ENCODE results near the gene ALKBH4. TPM values are rescaled to one million over a fixed set of nuclear protein-coding genes. Genes with fewer than 3 reads are reported as not detected.
"Not testable (repeated sequence)": the region's sequence is repeated elsewhere in the genome, so short reads cannot be mapped to it uniquely, and the experiment has no call there.

The ALKBH4 gene
- polyA plus RNA-seq, 2 of the 4 experiments (the other 2 are of a cell fraction) = 4.0 to 8.8 TPM

DNA sequence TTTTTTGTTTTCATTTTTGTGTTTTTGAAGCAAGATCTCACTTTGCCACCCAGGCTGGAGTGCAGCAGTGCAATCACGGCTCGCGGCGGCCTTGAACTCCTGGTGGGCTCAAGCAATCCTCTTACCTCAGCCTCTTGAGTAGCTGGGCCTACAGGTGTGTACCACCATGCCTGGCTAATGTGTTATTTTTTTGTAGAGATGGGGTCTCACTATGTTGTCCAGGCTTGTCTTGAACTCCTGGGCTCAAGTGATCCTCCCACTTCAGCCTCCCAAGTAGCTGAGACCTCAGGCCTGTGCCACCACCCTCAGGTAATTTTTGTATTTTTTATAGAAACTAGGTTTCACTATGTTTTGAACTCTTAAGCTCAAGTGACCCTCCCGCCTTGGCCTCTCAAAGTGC is 53.7 kb downstream of the ALKBH4 start:
- no peak overlapping the region for H3K27ac ChIP-seq
- no peak overlapping the region for H3K4me3 ChIP-seq
- H3K4me2 ChIP-seq = no peak overlapping the region
- no peak for TF ChIP-seq MAFK (IDR thresholded peaks at IDR 0.05; ENCODE audit: partially characterized antibody)
- no peak for TF ChIP-seq NPAS2 (CRISPR knock-in tag; IDR thresholded peaks at IDR 0.05; ENCODE audit: borderline replicate concordance)
- no peak for TF ChIP-seq ZFP36 (IDR thresholded peaks at IDR 0.05; ENCODE audit: borderline replicate concordance, partially characterized antibody)
- no peak for TF ChIP-seq EHMT2 (IDR thresholded peaks at IDR 0.05; ENCODE audit: low read depth)
- no peak for TF ChIP-seq FOXS1 (CRISPR knock-in tag; IDR thresholded peaks at IDR 0.05)
- TF ChIP-seq NFE2L2 (conservative IDR thresholded peaks at IDR 0.05; ENCODE audit: low read length) = no peak
- no peak for TF ChIP-seq ESRRA (IDR thresholded peaks at IDR 0.05; ENCODE audit: borderline replicate concordance, low read length)
- no peak for TF ChIP-seq RARB (CRISPR knock-in tag; IDR thresholded peaks at IDR 0.05)
- TF ChIP-seq RCOR1 (IDR thresholded peaks at IDR 0.05; ENCODE audit: low read depth, low read length) = no peak
- no peak for TF ChIP-seq SMC3 (IDR thresholded peaks at IDR 0.05)
- no peak for TF ChIP-seq EHF (CRISPR knock-in tag; IDR thresholded peaks at IDR 0.05)
- ATAC-seq = no peak
- H3K9me3 ChIP-seq = no peaks in the 10 kb centered on the region
- FAIRE-seq = no peak
- no peaks in the 10 kb centered on the region for H3K4me1 ChIP-seq
- DNase-seq (ENCODE audit: low read depth in 1 of 2, low spot score in 1 of 2) = no peak
- CTCF ChIA-PET = interaction anchor here (0.6 to 1.4 kb wide), 3 partner anchors 11 to 143 kb away, joined by 3 to 5 read pairs (median 3); partner anchors contain the start of gene ALKBH4
- POLR2A ChIA-PET = no interaction called here
- 97% methylated on average over 5 of the region's 5 CpGs for WGBS (ENCODE audit: missing lambda C conversion rate)

DNA sequence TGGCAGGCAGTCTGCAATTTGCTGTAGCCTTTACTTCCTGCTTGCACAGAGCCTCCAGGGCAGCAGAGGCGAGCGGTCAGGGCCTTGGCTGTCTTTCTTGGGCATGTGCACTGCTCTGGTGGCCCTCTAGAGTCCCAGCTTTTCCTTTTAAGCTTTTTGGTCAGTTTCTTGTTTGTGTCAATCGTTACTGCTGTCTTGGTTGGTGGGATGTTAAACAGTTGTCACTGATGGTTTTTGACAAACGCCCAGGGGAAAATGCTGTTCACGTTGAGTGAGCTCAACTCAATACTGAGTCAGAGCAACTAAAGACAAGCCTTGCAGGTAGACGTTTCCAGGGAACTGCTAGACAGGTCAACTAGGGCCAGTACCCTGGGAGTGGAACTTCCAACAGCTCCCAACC is 54.5 kb downstream of the ALKBH4 start:
- ChIA-PET POLR2A (no interaction called here), CTCF (interaction anchor here (1.0 to 1.4 kb wide), 4 partner anchors 12 to 54 kb away, joined by 3 to 5 read pairs (median 4); partner anchors contain the start of gene ALKBH4)
- Histone ChIP-seq H3K27ac (no peak overlapping the region), H3K4me3 (no peak overlapping the region), H3K4me2 (no peak overlapping the region), H3K9me3 (no peaks in the 10 kb centered on the region), H3K4me1 (no peaks in the 10 kb centered on the region)
- WGBS (ENCODE audit: missing lambda C conversion rate) = 73% methylated on average over 6 of the region's 6 CpGs
- no peak for ATAC-seq
- DNase-seq (ENCODE audit: low read depth in 1 of 2, low spot score in 1 of 2) = no peak
- FAIRE-seq = no peak
- no peak for TF ChIP-seq HOXA7 (CRISPR knock-in tag; IDR thresholded peaks at IDR 0.05)
- TF ChIP-seq RARB (CRISPR knock-in tag; IDR thresholded peaks at IDR 0.05) = no peak
- no peak for TF ChIP-seq RNF2 (IDR thresholded peaks at IDR 0.05; ENCODE audit: borderline replicate concordance, low read depth)
- no peak for TF ChIP-seq ZFP36 (IDR thresholded peaks at IDR 0.05; ENCODE audit: borderline replicate concordance, partially characterized antibody)
- TF ChIP-seq CEBPB (IDR thresholded peaks at IDR 0.05) = no peak
- no peak for TF ChIP-seq KDM1A (IDR thresholded peaks at IDR 0.05; ENCODE audit: low read depth)
- no peak for TF ChIP-seq HEYL (CRISPR knock-in tag; IDR thresholded peaks at IDR 0.05)
- no peak for TF ChIP-seq HOXB5 (CRISPR knock-in tag; IDR thresholded peaks at IDR 0.05)
- no peak for TF ChIP-seq CHD4 (IDR thresholded peaks at IDR 0.05; ENCODE audit: borderline replicate concordance)
- no peak for TF ChIP-seq NFE2L2 (conservative IDR thresholded peaks at IDR 0.05; ENCODE audit: low read length)
- TF ChIP-seq EP300 (IDR thresholded peaks at IDR 0.05) = no peak
- TF ChIP-seq ZC3H11A (IDR thresholded peaks at IDR 0.05) = no peak
- no peak for TF ChIP-seq SMC3 (IDR thresholded peaks at IDR 0.05)
- no peak for TF ChIP-seq MYC (IDR thresholded peaks at IDR 0.05; ENCODE audit: borderline replicate concordance, low read length)
- TF ChIP-seq POLR2A (IDR thresholded peaks at IDR 0.05; ENCODE audit: low read length) = no peak

DNA sequence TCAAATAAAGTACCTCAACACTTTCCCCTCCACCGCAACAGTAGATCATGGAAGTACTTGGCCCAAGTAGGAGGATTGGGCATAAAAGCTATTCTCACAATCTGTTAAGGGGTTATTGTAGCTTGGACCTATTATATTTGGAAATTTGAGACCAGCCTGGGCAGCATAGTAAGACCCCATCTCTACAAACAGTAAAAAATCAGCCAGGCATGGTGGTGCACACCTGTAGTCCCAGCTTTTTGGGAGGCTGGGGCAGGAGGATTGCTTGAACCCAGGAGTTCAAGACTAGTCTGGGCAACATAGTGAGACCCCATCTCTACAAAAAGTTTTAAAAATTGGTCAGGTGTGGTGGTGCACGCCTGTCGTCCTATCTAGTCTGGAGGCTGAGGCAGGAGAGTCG is 55.3 kb downstream of the ALKBH4 start:
- no peak for TF ChIP-seq HOXA7 (CRISPR knock-in tag; IDR thresholded peaks at IDR 0.05)
- no peak for TF ChIP-seq RCOR1 (IDR thresholded peaks at IDR 0.05; ENCODE audit: low read depth, low read length)
- FAIRE-seq (no peak), ATAC-seq (no peak), DNase-seq (ENCODE audit: low read depth in 1 of 2, low spot score in 1 of 2) (no peak)
- 100% methylated on average over 4 of the region's 4 CpGs for WGBS (ENCODE audit: missing lambda C conversion rate)
- CTCF ChIA-PET = interaction anchor here (1.3 to 1.4 kb wide), 2 partner anchors 18 to 55 kb away, joined by 3 to 4 read pairs; partner anchors contain the start of gene ALKBH4
- POLR2A ChIA-PET = no interaction called here
- Histone ChIP-seq H3K27ac (no peak overlapping the region), H3K9me3 (no peaks in the 10 kb centered on the region), H3K4me1 (no peaks in the 10 kb centered on the region), H3K4me3 (no peak overlapping the region), H3K4me2 (no peak overlapping the region)

DNA sequence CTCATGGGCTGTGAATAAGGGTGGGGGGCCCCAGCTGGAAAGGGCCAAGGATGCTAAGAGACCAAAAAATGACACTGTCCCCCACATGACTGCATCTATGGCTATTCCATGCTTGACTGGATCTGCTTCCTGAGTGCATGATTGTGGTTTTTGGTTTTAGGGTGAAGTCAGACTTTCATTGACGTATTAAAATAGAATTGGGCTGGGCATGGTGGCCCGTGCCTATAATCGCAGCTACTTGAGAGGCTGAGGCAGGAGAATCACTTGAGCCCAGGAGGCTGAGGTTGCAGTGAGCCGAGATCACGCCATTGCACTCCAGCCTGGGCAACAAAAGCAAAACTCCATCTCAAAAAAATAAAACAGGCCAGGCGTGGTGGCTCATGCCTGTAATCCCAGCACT is 56.1 kb downstream of the ALKBH4 start:
- POLR2A ChIA-PET; FAIRE-seq; ATAC-seq; H3K27ac ChIP-seq; CTCF ChIA-PET; H3K9me3 ChIP-seq; H3K4me2 ChIP-seq; H3K4me1 ChIP-seq; H3K4me3 ChIP-seq; DNase-seq (ENCODE audit: low read depth in 1 of 2, low spot score in 1 of 2): not testable (repeated sequence)
- 95% methylated on average over 6 of the region's 6 CpGs for WGBS (ENCODE audit: missing lambda C conversion rate)
